HepG2 (cell line): ENCODE results near the gene PXMP4. TPM values are rescaled to one million over a fixed set of nuclear protein-coding genes. Genes with fewer than 3 reads are reported as not detected.

ENCODE experiments used
- ATF7 ChIP-seq, 2 experiments: fragments of 450-650 bp in 1 of 2; sonication (generic) in 1 of 2; formaldehyde crosslinking in 1 of 2; IDR thresholded peaks; 2 replicates each; pipeline versions ENCODE4 v1.4.0 to v1.6.1; 2016 to 2020; ENCODE audit warnings: antibody characterized with exemption in 1 of 2, mild to moderate bottlenecking in 1 of 2, missing genetic modification reagents in 1 of 2
- HHEX ChIP-seq: IDR thresholded peaks from 2 replicates; pipeline ENCODE4 v1.6.1; 2016; ENCODE audit warnings: control low read depth
- HIVEP1 ChIP-seq: sonication (generic); formaldehyde crosslinking; IDR thresholded peaks from 2 replicates; pipeline ENCODE4 v1.4.0; 2020; ENCODE audit warnings: mild to moderate bottlenecking, missing genetic modification reagents
- KLF12 ChIP-seq: sonication (generic); formaldehyde crosslinking; IDR thresholded peaks from 2 replicates; pipeline ENCODE4 v1.4.0; 2020; ENCODE audit warnings: missing genetic modification reagents, borderline replicate concordance
- LCORL ChIP-seq, 2 experiments: fragments of 450-650 bp in 1 of 2; sonication (generic) in 1 of 2; formaldehyde crosslinking in 1 of 2; IDR thresholded peaks; 2 replicates each; pipeline versions ENCODE4 v1.5.0 to v1.6.1; 2017 to 2020; ENCODE audit warnings: antibody characterized with exemption in 1 of 2, missing genetic modification reagents in 1 of 2
- MXD1 ChIP-seq: sonication (generic); formaldehyde crosslinking; IDR thresholded peaks from 2 replicates; pipeline ENCODE4 v1.4.0; 2020; ENCODE audit warnings: mild to moderate bottlenecking, missing genetic modification reagents
- NR2F6 ChIP-seq, 2 experiments: IDR thresholded peaks; 2 replicates each; pipeline ENCODE4 v1.6.1; 2016; ENCODE audit warnings: antibody characterized with exemption in 1 of 2, mild to moderate bottlenecking in 1 of 2
- NRL ChIP-seq: sonication (generic); formaldehyde crosslinking; IDR thresholded peaks from 2 replicates; pipeline ENCODE4 v1.5.0; 2020; ENCODE audit warnings: missing genetic modification reagents, mild to moderate bottlenecking, moderate library complexity, borderline replicate concordance
- PATZ1 ChIP-seq: sonication (generic); formaldehyde crosslinking; IDR thresholded peaks from 2 replicates; pipeline ENCODE4 v1.4.0; 2020; ENCODE audit warnings: missing genetic modification reagents
- PAWR ChIP-seq: sonication (generic); formaldehyde crosslinking; IDR thresholded peaks from 2 replicates; pipeline ENCODE4 v1.4.0; 2020; ENCODE audit warnings: missing genetic modification reagents, mild to moderate bottlenecking, borderline replicate concordance
- SMAD1 ChIP-seq: sonication (generic); formaldehyde crosslinking; IDR thresholded peaks from 2 replicates; pipeline ENCODE4 v1.4.0; 2020; ENCODE audit warnings: missing genetic modification reagents, low read depth, mild to moderate bottlenecking, borderline replicate concordance
- SNAI1 ChIP-seq: sonication (generic); formaldehyde crosslinking; IDR thresholded peaks from 2 replicates; pipeline ENCODE4 v1.5.0; 2020; ENCODE audit warnings: mild to moderate bottlenecking, missing genetic modification reagents, borderline replicate concordance
- TMF1 ChIP-seq: sonication (generic); formaldehyde crosslinking; IDR thresholded peaks from 2 replicates; pipeline ENCODE4 v1.8.1; 2022; ENCODE audit warnings: low read depth, missing genetic modification reagents
- TOPORS ChIP-seq: sonication (generic); formaldehyde crosslinking; IDR thresholded peaks from 2 replicates; pipeline ENCODE4 v1.8.0; 2023; ENCODE audit warnings: mild to moderate bottlenecking, missing genetic modification reagents
- ZNF124 ChIP-seq: sonication (generic); formaldehyde crosslinking; IDR thresholded peaks from 2 replicates; pipeline ENCODE4 v1.4.0; 2020; ENCODE audit warnings: missing genetic modification reagents
- ZNF430 ChIP-seq: sonication (generic); formaldehyde crosslinking; IDR thresholded peaks from 2 replicates; pipeline ENCODE4 v1.9.0; 2021; ENCODE audit warnings: mild to moderate bottlenecking, missing genetic modification reagents
- ZNF441 ChIP-seq: sonication (generic); formaldehyde crosslinking; IDR thresholded peaks from 2 replicates; pipeline ENCODE4 v1.7.0; 2021; ENCODE audit warnings: missing genetic modification reagents, borderline replicate concordance
- ZNF550 ChIP-seq: sonication (generic); formaldehyde crosslinking; IDR thresholded peaks from 2 replicates; pipeline ENCODE4 v1.4.0; 2020; ENCODE audit warnings: mild to moderate bottlenecking, missing genetic modification reagents, borderline replicate concordance
- ZNF850 ChIP-seq: sonication (generic); formaldehyde crosslinking; conservative IDR thresholded peaks from 2 replicates; pipeline ENCODE4 v1.9.0; 2021; ENCODE audit warnings: mild to moderate bottlenecking, missing genetic modification reagents
- ZNF879 ChIP-seq: sonication (generic); formaldehyde crosslinking; IDR thresholded peaks from 2 replicates; pipeline ENCODE4 v1.8.1; 2023; ENCODE audit warnings: missing genetic modification reagents
- polyA plus RNA-seq, 8 experiments: library from polyadenylated mRNA; depleted of rRNA in 3 of 8; stranded (reverse) in 7 of 8; unstranded in 1 of 8; fragments of >200 nt; fragmentation: Illumina TruSeq in 4 of 8; extraction: Trizol in 4 of 8; gene quantifications; 2 replicates each; pipeline versions ENCODE4 v1.2.1 to v1.2.3, GENCODE V29; 2011 to 2016; ENCODE audit warnings: low read depth in 4 of 8, missing spikeins in 1 of 8, mixed read lengths in 1 of 8; ENCODE audit not compliant: insufficient read depth in 1 of 8
- total RNA-seq, 5 experiments: library from RNA; depleted of rRNA; stranded (reverse); fragments of >200 nt; fragmentation: Illumina TruSeq; extraction: Trizol; gene quantifications; 2 replicates each; pipeline ENCODE4 v1.2.3, GENCODE V29; 2016; ENCODE audit warnings: low read depth in 1 of 5
- TF ChIP-seq, protein P1 (sequence below): IDR thresholded peaks from 2 replicates; pipeline ENCODE4 v1.6.1; 2012; ENCODE audit warnings: low read length, improper control_type of control experiment

PXMP4 gene
- total and polyA plus RNA-seq, 2 of the 13 experiments (the other 11 are each of a cell fraction or from before 2014, with no cell fraction given): not detected

- TF ChIP-seq, protein P1, sequence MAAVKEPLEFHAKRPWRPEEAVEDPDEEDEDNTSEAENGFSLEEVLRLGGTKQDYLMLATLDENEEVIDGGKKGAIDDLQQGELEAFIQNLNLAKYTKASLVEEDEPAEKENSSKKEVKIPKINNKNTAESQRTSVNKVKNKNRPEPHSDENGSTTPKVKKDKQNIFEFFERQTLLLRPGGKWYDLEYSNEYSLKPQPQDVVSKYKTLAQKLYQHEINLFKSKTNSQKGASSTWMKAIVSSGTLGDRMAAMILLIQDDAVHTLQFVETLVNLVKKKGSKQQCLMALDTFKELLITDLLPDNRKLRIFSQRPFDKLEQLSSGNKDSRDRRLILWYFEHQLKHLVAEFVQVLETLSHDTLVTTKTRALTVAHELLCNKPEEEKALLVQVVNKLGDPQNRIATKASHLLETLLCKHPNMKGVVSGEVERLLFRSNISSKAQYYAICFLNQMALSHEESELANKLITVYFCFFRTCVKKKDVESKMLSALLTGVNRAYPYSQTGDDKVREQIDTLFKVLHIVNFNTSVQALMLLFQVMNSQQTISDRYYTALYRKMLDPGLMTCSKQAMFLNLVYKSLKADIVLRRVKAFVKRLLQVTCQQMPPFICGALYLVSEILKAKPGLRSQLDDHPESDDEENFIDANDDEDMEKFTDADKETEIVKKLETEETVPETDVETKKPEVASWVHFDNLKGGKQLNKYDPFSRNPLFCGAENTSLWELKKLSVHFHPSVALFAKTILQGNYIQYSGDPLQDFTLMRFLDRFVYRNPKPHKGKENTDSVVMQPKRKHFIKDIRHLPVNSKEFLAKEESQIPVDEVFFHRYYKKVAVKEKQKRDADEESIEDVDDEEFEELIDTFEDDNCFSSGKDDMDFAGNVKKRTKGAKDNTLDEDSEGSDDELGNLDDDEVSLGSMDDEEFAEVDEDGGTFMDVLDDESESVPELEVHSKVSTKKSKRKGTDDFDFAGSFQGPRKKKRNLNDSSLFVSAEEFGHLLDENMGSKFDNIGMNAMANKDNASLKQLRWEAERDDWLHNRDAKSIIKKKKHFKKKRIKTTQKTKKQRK: no peak
- TF ChIP-seq ZNF124 (peak; percentile 80), MXD1 (CRISPR knock-in tag) (0 out of 2 replicates have a peak, but pooled peaks have one; percentile 24), ATF7 (IDR thresholded peaks at IDR 0.05) (no peak), ATF7 (CRISPR knock-in tag; IDR thresholded peaks at IDR 0.05) (no peak), ZNF430 (CRISPR knock-in tag) (no peak), SNAI1 (CRISPR knock-in tag) (no peak), LCORL (IDR thresholded peaks at IDR 0.05) (no peak), LCORL (CRISPR knock-in tag; IDR thresholded peaks at IDR 0.05) (no peak; the same call in 1 of the 2 replicates), TOPORS (CRISPR knock-in tag) (no peak), ZNF850 (CRISPR knock-in tag) (no peak), NRL (CRISPR knock-in tag) (peak; percentile 89; the same call in 1 of the 2 replicates), ZNF550 (CRISPR knock-in tag) (no peak), KLF12 (CRISPR knock-in tag) (no peak), ZNF879 (CRISPR knock-in tag) (0 out of 2 replicates have a peak, but pooled peaks have one; percentile 36), HHEX (CRISPR knock-in tag) (peak; percentile 38; the same call in 1 of the 2 replicates), TMF1 (CRISPR knock-in tag) (peak; percentile 62; the same call in 1 of the 2 replicates), ZNF441 (CRISPR knock-in tag) (peak; percentile 82), SMAD1 (no peak), NR2F6 (IDR thresholded peaks at IDR 0.05) (no peak), NR2F6 (CRISPR knock-in tag; IDR thresholded peaks at IDR 0.05) (peak; percentile 31; the same call in 1 of the 2 replicates), PATZ1 (CRISPR knock-in tag) (peak; percentile 48; the same call in 1 of the 2 replicates), PAWR (CRISPR knock-in tag) (no peak), HIVEP1 (CRISPR knock-in tag) (peak; percentile 14; the same call in 1 of the 2 replicates)
Observed at GRCh38 chr20:33653218-33653899, 66.8 kb downstream of the PXMP4 start (continued).
